Activated naive CD4-positive, alpha-beta T cell (primary cell): Measurements from ENCODE around the gene CLEC2B.

ENCODE experiments used
- DNase-seq, 4 experiments: peaks; one replicate each; lab custom pipeline; 2025; lab: John Stamatoyannopoulos, UW

Gene CLEC2B

GRCh38 chr12:9808504-9808903, 60.6 kb downstream of the CLEC2B start:
- no peak for DNase-seq

DNA sequence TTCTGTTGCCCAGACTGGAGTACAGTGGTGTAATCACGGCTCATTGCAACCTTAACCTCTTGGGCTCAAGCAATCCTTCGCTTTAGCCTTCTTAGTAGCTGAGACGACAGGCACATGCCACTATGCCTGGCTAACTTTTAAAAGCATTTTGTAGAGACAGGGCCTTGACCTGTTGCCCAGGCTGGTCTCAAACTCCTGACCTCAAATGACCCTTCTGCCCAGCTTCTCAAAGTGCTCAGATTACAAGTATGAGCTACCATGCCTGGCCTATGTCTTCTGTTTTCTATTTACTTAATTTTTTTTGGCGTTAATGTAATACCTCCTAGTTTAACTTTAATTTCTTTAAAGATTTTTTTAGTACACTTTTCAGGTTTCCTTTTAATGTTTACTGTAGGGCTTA, 62.4 kb downstream of the CLEC2B start:
- DNase-seq = no peak

DNA sequence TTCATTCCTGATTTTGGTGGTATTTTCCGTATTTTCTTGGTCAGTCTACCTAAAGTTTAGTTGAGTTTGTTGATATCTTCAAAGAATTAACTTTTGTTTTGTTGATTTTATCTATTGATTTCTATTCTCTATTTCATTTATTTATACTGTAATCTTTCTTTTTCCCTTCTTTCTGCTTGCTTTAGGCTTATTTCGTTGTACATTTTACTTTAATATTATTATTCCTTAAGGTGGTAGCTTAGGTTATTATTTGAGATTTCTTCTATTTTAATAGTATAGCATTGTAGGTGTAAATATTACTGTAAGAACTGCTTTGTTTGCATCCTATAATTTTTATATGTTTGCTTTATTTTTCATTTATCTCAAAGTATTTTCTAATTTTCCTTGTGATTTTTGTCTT, 63.3 kb downstream of the CLEC2B start:
- no peak for DNase-seq
